Kidney (tissue), 14 donors: ENCODE measurements around the gene ZFYVE1. TPM values are rescaled to one million over a fixed set of nuclear protein-coding genes. Genes with fewer than 3 reads are reported as not detected.

Source experiments
- DNase-seq, 5 donors: peaks; one replicate each; pipeline ENCODE4 v3.0.0-alpha.2; 2013 to 2020
- FAIRE-seq: peaks from 2 replicates; lab custom pipeline; 2012; peaks lifted over from hg19 to GRCh38; lab: Jason Lieb, UNC
- H3K27ac ChIP-seq, 2 donors: one replicate each; pipeline ENCODE4 v1.7.0; 2013; ENCODE audit warnings: low read depth in 2 of 2, low read length in 2 of 2, inconsistent platforms in 1 of 2
- H3K27me3 ChIP-seq: one replicate; pipeline ENCODE4 v1.7.1; 2013; ENCODE audit warnings: low read length, inconsistent platforms; ENCODE audit not compliant: control insufficient read depth, insufficient read depth
- H3K36me3 ChIP-seq, 3 donors: one replicate each; pipeline versions ENCODE4 v1.7.0 to v1.7.1; 2013; ENCODE audit warnings: low read length in 3 of 3, control low read depth in 1 of 3, inconsistent platforms in 1 of 3; ENCODE audit not compliant: insufficient read depth in 3 of 3, control insufficient read depth in 2 of 3
- H3K4me1 ChIP-seq, 3 donors: one replicate each; pipeline versions ENCODE4 v1.7.0 to v1.7.1; 2013; ENCODE audit warnings: low read length in 3 of 3, inconsistent platforms in 1 of 3, low read depth in 1 of 3; ENCODE audit not compliant: control insufficient read depth in 2 of 3, insufficient read depth in 2 of 3
- H3K4me3 ChIP-seq, 3 donors: one replicate each; pipeline versions ENCODE4 v1.7.0 to v1.8.1; 2013; ENCODE audit warnings: low read length in 3 of 3, control low read depth in 1 of 3, inconsistent platforms in 1 of 3
- H3K9ac ChIP-seq, 3 donors: one replicate each; pipeline versions ENCODE4 v1.7.0 to v1.7.1; 2013; ENCODE audit warnings: low read length in 3 of 3, control low read depth in 1 of 3, inconsistent platforms in 1 of 3
- H3K9me3 ChIP-seq, 3 donors: one replicate each; pipeline versions ENCODE4 v1.7.0 to v1.7.1; 2013; ENCODE audit warnings: low read length in 3 of 3, control low read depth in 1 of 3, inconsistent platforms in 1 of 3; ENCODE audit not compliant: control insufficient read depth in 2 of 3, insufficient read depth in 1 of 3
- intact Hi-C: fragments of 100-400 bp; cut with DNase I; formaldehyde crosslinking; loops from one replicate; pipeline ENCODE4 v1.11.1; 2022
- polyA plus RNA-seq: library from polyadenylated mRNA; stranded (reverse); fragments of 350-450 nt; fragmentation: Illumina TruSeq; extraction: RNeasy Lipid Tissue Mini Kit (QIAGEN cat#74804); gene quantifications from one replicate; pipeline ENCODE4 v1.2.3, GENCODE V29; 2014; ENCODE audit warnings: low read depth, low replicate concordance; ENCODE audit not compliant: insufficient read depth
- total RNA-seq: library from RNA; stranded (reverse); fragmentation: NEBNext Ultra II Directional; extraction: Animal tissue kit (Norgen Biotek cat#: 25700); gene quantifications from one replicate; pipeline ENCODE4 v1.2.1, GENCODE V29; 2021
- TF ChIP-seq, protein P1 (sequence below): IDR thresholded peaks from 3 replicates; pipeline ENCODE4 v1.5.1; 2012; ENCODE audit warnings: mild to moderate bottlenecking, moderate library complexity, borderline replicate concordance; ENCODE audit not compliant: insufficient read depth; ENCODE audit errors: extremely low read depth
- donor health status: control.
- donor health status: control.
- donor health status: control.
- donor health status: control.
- donor health status: control.
- donor health status: DM: yes; HTN: yes; CAD: no.
- donor health status: Normal renal cell carcinoma (clear cell type).

ZFYVE1 gene
- total and polyA plus RNA-seq, 2 donors from 2014 or later, result 10.7 to 18.8 TPM

DNA sequence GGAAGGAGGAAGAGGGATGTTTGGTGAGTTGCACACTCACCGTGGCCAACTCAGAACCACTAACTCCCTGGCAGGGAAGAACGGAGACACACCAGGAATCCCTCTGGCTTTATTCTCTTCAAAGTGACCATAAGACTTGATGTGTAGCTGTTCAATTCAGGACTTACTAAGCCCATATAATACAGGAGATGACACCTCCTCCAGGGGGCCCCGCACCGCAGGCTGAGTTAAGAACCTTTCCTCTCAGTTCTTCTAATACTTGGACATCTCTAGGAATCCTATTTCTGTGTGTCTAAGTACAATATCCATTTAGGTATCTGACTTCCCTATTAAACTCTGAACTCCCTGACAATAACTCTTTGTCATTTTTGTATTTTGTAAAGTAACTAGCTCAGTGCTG, 51.1 kb downstream of the ZFYVE1 start:
- no peak overlapping the region for H3K4me3 ChIP-seq
- no peak for FAIRE-seq
- TF ChIP-seq, protein P1, sequence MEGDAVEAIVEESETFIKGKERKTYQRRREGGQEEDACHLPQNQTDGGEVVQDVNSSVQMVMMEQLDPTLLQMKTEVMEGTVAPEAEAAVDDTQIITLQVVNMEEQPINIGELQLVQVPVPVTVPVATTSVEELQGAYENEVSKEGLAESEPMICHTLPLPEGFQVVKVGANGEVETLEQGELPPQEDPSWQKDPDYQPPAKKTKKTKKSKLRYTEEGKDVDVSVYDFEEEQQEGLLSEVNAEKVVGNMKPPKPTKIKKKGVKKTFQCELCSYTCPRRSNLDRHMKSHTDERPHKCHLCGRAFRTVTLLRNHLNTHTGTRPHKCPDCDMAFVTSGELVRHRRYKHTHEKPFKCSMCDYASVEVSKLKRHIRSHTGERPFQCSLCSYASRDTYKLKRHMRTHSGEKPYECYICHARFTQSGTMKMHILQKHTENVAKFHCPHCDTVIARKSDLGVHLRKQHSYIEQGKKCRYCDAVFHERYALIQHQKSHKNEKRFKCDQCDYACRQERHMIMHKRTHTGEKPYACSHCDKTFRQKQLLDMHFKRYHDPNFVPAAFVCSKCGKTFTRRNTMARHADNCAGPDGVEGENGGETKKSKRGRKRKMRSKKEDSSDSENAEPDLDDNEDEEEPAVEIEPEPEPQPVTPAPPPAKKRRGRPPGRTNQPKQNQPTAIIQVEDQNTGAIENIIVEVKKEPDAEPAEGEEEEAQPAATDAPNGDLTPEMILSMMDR, result no peak
- H3K4me1 ChIP-seq, result no peaks in the 10 kb centered on the region
- H3K9me3 ChIP-seq, result no peaks in the 10 kb centered on the region
- H3K27ac ChIP-seq, result no peak overlapping the region
- H3K9ac ChIP-seq, result no peak overlapping the region
- no peak for DNase-seq
- no peaks in the 10 kb centered on the region for H3K27me3 ChIP-seq
- H3K36me3 ChIP-seq, result peaks cover 0 to 47% (median 35%) of the 10 kb centered on the region in 3 donors
- intact Hi-C loops, result no loop called here

DNA sequence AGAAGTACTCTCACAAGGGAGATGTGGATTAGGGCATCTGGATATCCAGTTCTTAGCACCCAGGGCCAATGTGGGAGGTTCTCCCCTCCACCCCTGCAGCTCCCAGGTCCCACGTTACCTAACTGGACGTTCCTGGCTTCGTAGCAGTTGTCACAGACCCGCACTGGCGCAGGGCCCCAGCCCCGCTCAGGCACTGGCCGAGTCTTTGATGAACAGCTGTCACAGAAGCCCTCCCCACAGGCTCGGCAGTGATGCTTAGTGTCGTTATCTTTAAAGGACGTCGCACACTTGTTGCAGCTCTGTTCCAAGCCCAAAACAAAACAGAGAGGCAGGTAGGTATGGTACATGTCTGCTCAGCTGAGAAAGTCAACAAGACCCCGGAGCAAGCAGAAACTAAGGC, 52.2 kb downstream of the ZFYVE1 start:
- Histone ChIP-seq H3K4me1 (no peaks in the 10 kb centered on the region), H3K9ac (no peak overlapping the region), H3K36me3 (peaks cover 0 to 45% (median 45%) of the 10 kb centered on the region in 3 donors), H3K4me3 (no peak overlapping the region), H3K9me3 (no peaks in the 10 kb centered on the region), H3K27ac (no peak overlapping the region), H3K27me3 (no peaks in the 10 kb centered on the region)
- no peak for DNase-seq
- FAIRE-seq, result no peak
- intact Hi-C loops, result no loop called here
- TF ChIP-seq, protein P1, result no peak

DNA sequence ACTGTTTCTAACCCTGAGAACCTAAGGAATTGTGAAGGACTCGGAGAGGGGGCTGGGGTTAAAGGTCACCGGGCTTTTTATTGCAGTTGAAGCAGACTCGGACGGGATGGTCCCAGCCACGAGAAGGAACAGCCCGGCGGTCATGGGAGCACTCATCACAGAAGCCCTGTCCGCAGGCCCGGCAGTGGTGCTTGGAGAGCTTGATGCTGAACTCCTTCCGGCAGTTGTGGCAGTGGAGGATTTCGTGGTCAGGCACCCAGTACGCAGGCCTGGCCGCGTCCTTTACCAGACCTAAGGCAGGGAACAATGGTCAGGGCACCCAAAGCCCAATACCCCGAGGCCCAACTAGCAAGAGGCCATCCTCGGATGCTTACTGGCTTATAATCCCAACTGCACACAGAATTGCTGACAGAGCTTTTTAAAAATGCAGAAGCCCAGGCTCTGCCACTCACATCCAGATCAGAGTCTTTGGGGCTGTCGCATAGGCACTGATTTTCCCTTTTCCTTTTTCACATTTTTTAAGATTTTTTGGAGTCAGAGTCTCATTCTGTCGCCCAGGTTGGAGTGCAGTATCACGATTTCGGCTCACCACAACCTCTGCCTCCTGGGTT, 56.0 kb downstream of the ZFYVE1 start:
- TF ChIP-seq, protein P1, result no peak
- no peak for FAIRE-seq
- DNase-seq, result no peak
- H3K4me1 ChIP-seq, result no peaks in the 10 kb centered on the region
- no peaks in the 10 kb centered on the region for H3K9me3 ChIP-seq
- peaks cover 0 to 51% (median 37%) of the 10 kb centered on the region in 3 donors for H3K36me3 ChIP-seq
- H3K27me3 ChIP-seq, result no peaks in the 10 kb centered on the region
- intact Hi-C loops, result no loop called here
- no peak overlapping the region for H3K9ac ChIP-seq
- H3K4me3 ChIP-seq, result no peak overlapping the region
- no peak overlapping the region for H3K27ac ChIP-seq

DNA sequence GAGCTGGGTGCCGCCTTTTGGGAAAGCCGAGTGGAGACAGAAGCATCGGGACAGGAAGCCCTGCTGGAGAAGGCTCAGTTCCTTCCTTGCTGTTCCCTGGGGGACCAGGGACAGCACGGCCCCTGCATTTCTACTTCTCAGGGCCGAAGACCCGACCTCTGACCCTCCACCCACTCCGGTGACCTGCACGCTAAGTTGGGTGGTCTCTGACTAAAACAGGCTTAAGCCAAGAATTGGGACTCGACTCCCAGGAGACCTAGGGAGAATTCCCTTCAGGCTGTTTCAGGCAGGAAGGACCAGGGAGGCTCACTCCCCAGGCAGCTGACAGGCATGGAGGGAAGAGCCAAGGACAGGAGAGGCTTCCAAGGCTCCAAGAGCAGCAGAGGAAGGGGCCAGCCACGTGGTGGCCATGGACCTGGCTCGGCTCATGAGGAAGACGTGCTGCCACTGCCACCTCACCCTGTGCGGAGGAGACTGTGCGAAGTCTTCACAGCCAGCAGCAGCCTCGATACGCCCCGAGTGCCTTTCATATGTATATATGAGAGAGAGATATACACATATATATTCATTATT, 56.8 kb downstream of the ZFYVE1 start:
- no peak overlapping the region for H3K27ac ChIP-seq
- no peak overlapping the region for H3K9ac ChIP-seq
- no peaks in the 10 kb centered on the region for H3K4me1 ChIP-seq
- H3K9me3 ChIP-seq, result no peaks in the 10 kb centered on the region
- no peak overlapping the region for H3K4me3 ChIP-seq
- H3K27me3 ChIP-seq, result no peaks in the 10 kb centered on the region
- DNase-seq (no peak), FAIRE-seq (no peak)
- TF ChIP-seq, protein P1, result no peak
- intact Hi-C loops, result no loop called here
- peaks cover 0 to 44% (median 32%) of the 10 kb centered on the region in 3 donors for H3K36me3 ChIP-seq
